Stimulated activated CD4-positive, alpha-beta T cell treated with anti-CD3 and anti-CD28 coated beads, Interleukin-1b, Interleukin-23, amount 100 ng/mL, for 24 hours (primary cell): Measurements from ENCODE around the gene C11orf24.

Experiments used
- DNase-seq, 4 experiments: peaks; one replicate each; pipeline ENCODE4 v3.0.0-alpha.2; 2020; ENCODE audit warnings: low read depth in 4 of 4, low spot score in 1 of 4

C11orf24 gene

GRCh38 chr11:68211546-68211945 is 60.2 kb downstream of the C11orf24 start:
- DNase-seq, result no peak
